RWPE1 (cell line): ENCODE data around the gene AMBN.
A peak's percentile ranks its signal among the peaks of the same experiment; 100 is the strongest.

ENCODE experiments used
- CTCF ChIA-PET: fragments of 350-600 bp; sonication (Branson Sonifier 250); formaldehyde crosslinking; extraction: SDS; loops from one replicate; lab custom pipeline; 2021; lab: Yijun Ruan, JAX
- POLR2A ChIA-PET: fragments of 400-600 bp; formaldehyde crosslinking; extraction: SDS; loops from one replicate; lab custom pipeline; 2020; ENCODE audit warnings: antibody characterized with exemption; ENCODE audit not compliant: low non-redundant PET; lab: Yijun Ruan, JAX
- DNase-seq: peaks from one replicate; pipeline ENCODE4 v3.0.0; 2012; ENCODE audit warnings: low spot score
- H3K27ac ChIP-seq: fragments of 450-650 bp; 2 replicates; pipeline ENCODE4 v1.5.1; 2017
- CTCF ChIP-seq: fragments of 450-650 bp; conservative IDR thresholded peaks from 2 replicates; pipeline ENCODE4 v1.5.1; 2017; ENCODE audit warnings: low read depth, mild to moderate bottlenecking

AMBN gene

GRCh38 chr4:70586841-70587240 is 5.2 kb upstream of the AMBN start:
- CTCF ChIA-PET: interaction anchor here (1.3 kb wide), 1 partner anchor 65 kb away, joined by 5 read pairs; no protein-coding TSS in a partner anchor
- POLR2A ChIA-PET: no interaction called here
- DNase-seq: no peak

DNA sequence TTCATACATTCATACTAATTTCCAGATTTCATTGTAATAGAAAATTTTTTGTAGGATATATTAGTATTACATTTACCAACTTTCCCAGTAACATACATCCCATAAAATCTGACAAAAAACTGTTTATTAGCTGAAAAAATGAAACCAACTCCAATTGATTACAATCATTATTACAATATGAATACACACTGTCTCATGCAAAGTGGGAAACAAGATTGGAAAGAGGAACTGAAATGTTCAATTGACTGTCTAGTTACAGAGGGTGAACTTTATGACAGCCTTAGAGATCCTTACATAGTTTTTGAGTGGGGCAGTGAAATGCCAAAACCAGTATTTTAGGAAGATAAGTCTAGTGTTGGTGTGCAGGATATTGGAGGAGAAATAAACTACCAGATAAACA is 2.3 kb upstream of the AMBN start:
- no peak for DNase-seq
- no peak overlapping the region for H3K27ac ChIP-seq
- CTCF ChIA-PET: no interaction called here
- POLR2A ChIA-PET: no interaction called here
- TF ChIP-seq CTCF: no peak

More at GRCh38 chr4:70586841-70587240, 5.2 kb upstream of the AMBN start:
- H3K27ac ChIP-seq: no peak overlapping the region
- no peak for TF ChIP-seq CTCF

GRCh38 chr4:70594196-70594595 is 2.1 kb downstream of the AMBN start:
- TF ChIP-seq CTCF: no peak
- DNase-seq: no peak
- POLR2A ChIA-PET: no interaction called here
- CTCF ChIA-PET: no interaction called here
- H3K27ac ChIP-seq: no peak overlapping the region

GRCh38 chr4:70600305-70600704 is 8.2 kb downstream of the AMBN start:
- H3K27ac ChIP-seq: no peak overlapping the region
- no peak for DNase-seq
- TF ChIP-seq CTCF: no peak
- CTCF ChIA-PET: interaction anchor here (0.7 kb wide), 1 partner anchor 1115 kb away, joined by 3 read pairs; no protein-coding TSS in a partner anchor
- POLR2A ChIA-PET: no interaction called here

GRCh38 chr4:70600977-70601376 is 8.9 kb downstream of the AMBN start:
- ChIA-PET CTCF (interaction anchor here (0.7 to 1.0 kb wide), 2 partner anchors 301 to 1115 kb away, joined by 3 read pairs; partner anchors contain the start of gene MOB1B), POLR2A (no interaction called here)
- H3K27ac ChIP-seq: no peak overlapping the region
- TF ChIP-seq CTCF: no peak
- no peak for DNase-seq

- peak; percentile 38 for DNase-seq
- TF ChIP-seq CTCF: peak; percentile 69
- CTCF ChIA-PET: interaction anchor here (0.5 to 1.0 kb wide), 6 partner anchors 121 to 1891 kb away, joined by 3 to 4 read pairs (median 3); partner anchors contain the start of genes MOB1B and RUFY3
- POLR2A ChIA-PET: no interaction called here
- H3K27ac ChIP-seq: no peak overlapping the region
These were observed 9.5 kb downstream of the AMBN start for GRCh38 chr4:70601422-70602039.
